ENCODE measurements around the gene EFCAB14. TPM values are rescaled to one million over a fixed set of nuclear protein-coding genes. Genes with fewer than 3 reads are reported as not detected.
"Not testable (repeated sequence)": the region's sequence is repeated elsewhere in the genome, so short reads cannot be mapped to it uniquely, and the experiment has no call there.

Gene EFCAB14
- total RNA-seq, 1 donor from 2014 or later, result 96.6 TPM

DNA sequence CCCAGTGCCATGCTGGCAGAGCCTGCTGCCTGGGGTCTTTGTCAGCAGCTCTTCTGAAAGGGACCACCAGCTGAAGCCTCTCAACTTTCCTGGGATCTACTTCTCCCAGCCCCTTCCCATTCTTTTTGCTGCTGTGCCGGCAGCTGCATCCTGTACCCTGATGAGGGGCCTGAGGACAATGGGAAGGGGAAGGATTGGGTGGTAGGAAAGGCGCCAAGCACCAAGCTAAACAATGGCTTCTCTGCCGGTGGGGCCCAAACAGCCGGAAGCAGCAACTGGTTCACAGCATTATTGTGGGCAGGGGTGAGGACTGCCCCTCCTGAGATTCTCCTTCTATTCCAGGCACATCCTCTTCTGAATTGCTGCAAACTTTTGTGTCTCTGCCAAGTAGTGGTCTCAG is 5.0 kb upstream of the EFCAB14 start:
- no peak for DNase-seq (ENCODE audit: low spot score)

- no peak for DNase-seq (ENCODE audit: low spot score)
Measured at GRCh38 chr1:46721686-46722205, 2.8 kb upstream of the EFCAB14 start.

DNA sequence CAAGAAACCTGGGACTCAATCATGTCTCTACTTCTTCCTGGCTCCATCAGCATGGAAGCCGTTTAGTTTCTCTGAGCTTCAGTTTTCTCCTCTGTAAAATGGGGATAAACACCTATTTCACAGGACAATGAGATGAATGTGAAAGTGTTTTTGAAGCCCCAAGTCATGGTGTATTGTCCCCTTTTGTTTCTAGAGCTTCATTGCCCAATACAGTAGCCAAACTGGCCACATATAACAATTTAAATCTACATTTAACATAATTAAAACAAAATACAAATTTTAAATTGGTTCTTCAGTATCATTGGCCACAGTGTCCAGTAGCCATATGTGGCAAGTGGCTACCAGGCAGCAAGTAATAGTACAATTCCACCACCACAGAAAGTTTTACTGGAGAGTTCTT is 2.3 kb upstream of the EFCAB14 start:
- DNase-seq (ENCODE audit: low spot score), result no peak

DNA sequence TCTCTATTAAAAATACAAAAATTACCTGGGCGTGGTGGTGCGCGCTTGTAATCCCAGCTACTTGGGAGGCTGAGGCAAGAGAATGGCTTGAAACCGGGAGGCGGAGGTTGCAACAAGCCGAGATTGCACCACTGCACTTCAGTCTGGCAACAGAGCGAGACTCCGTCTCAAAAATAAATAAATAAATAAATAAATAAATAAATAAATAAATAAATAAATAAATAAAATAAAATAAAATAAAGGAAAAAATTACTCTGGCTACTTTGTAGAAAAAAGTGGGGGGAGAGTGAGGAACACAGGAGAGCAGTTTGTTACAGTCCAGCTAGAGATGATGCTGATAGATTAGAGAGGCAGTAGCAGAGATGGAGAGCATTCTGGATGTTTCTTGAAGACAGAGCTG is 1.4 kb upstream of the EFCAB14 start:
- not testable (repeated sequence) for DNase-seq (ENCODE audit: low spot score)

- no peak for DNase-seq (ENCODE audit: low spot score)
Measured at GRCh38 chr1:46719689-46720088, 775 bp upstream of the EFCAB14 start.

DNA sequence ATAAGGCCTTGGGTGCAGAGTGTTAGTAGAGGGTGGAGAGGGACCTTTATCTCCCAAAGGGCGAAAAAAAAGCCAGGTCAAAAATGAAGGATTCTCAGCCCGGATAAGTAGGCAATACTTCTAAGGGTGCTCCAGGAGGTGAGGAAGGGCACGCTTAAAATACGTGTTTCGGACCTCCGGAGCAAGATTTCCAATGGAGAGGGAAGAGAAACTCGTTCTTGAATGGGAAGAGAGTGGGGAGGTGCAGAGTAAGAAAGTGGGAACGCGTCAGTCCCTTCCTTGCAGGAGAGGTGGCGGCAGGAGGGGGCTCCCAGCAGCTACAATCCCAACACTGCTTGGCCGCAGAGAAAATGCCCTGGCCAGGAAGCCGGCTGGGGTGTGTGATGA is 581 bp downstream of the EFCAB14 start:
- DNase-seq (ENCODE audit: low spot score), result no peak

- DNase-seq (ENCODE audit: low spot score), result no peak
Measured at GRCh38 chr1:46717654-46718053, 1.3 kb downstream of the EFCAB14 start.

DNA sequence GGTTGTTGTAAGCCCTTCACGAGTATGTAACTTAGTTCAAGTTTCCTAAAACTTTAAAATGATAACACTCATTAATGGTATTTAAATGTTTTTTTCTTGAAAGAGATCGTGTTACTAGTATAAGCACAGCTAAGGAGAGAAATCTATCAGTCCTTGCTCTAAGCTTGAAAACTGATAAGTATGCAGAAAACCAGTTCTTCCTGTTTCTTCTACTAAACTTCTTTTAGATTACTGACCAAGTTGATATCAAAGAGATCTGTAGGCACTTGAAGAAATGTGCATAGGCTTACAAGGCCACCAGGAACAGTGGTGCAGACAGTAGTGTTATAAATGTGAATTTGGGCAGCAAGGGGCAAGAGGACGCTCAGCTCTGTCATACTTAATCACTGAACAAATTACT is 3.9 kb downstream of the EFCAB14 start:
- DNase-seq (ENCODE audit: low spot score), result no peak

GRCh38 chr1:46708121-46708520 is 10.8 kb downstream of the EFCAB14 start:
- DNase-seq (ENCODE audit: low spot score), result no peak

DNA sequence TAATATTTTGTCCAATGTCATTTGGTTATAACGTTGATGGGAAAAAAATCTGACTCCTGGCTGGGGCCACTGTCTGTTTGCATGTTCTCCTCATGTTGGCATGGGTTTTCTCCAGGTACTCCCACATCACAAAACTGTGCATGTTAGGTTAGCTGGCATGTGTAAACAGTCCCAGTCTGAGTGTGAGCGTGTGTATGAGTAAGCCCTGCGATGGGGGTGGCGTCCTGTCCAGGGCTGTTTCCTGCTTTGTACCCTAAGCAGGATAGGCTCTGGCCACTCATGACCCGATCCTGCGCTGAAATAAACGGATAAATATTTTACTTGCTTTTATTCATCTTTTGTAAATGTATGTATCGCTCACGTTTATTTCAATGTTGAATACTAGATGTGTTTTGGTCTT is 13.5 kb downstream of the EFCAB14 start:
- DNase-seq (ENCODE audit: low spot score), result no peak

- no peak for DNase-seq (ENCODE audit: low spot score)
Measured at GRCh38 chr1:46703927-46704641, 14.8 kb downstream of the EFCAB14 start.

DNA sequence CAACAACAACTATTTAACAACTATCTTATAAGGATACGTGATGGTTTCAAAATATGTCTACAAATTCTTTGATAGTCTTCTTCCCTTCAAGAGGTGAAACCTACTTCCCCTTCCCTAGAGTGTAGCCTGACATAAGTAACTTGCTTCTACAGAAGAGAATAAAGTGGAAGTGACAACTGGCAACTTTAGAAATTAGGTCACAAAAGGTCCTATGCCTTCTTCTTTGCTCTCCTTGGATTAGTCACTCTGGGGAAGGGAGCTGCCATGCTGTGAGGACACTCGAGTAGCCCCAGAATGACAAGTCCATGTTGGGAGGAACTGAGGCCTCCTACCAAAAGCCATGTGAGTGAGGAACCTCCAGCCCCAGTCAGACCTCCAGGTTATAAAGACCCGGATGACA is 19.2 kb downstream of the EFCAB14 start:
- DNase-seq (ENCODE audit: low spot score), result no peak

DNA sequence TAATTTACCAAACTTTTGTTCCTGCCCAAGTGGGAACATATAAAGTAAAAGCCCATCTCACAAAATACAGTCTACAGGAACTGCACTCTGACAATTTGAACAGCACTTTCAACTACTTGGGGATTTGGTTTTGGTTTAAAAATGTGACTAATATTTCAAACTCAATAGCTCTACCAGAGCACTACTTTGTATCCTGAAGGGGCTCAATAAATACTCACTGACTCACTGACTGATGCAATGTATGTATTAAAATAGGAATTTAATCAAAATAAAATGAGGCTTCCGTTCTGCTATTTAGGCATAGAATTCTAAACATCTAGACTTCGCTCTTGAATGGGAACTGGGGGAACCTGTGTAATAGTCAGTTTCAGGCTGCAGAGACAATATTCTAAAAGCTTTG is 21.9 kb downstream of the EFCAB14 start:
- DNase-seq (ENCODE audit: low spot score), result no peak

DNA sequence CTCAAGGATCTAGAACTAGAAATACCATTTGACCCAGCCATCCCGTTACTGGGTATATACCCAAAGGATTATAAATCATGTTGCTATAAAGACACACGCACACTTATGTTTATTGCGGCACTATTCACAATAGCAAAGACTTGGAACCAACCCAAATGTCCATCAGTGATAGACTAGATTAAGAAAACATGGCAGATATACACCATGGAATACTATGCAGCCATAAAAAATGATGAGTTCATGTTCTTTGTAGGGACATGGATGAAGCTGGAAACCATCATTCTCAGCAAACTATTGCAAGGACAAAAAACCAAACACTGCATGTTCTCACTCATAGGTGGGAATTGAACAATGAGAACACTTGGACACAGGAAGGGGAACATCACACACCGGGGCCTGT is 24.2 kb downstream of the EFCAB14 start:
- DNase-seq (ENCODE audit: low spot score), result not testable (repeated sequence)

GRCh38 chr1:46692811-46693770 is 25.8 kb downstream of the EFCAB14 start:
- DNase-seq (ENCODE audit: low spot score), result no peak

DNA sequence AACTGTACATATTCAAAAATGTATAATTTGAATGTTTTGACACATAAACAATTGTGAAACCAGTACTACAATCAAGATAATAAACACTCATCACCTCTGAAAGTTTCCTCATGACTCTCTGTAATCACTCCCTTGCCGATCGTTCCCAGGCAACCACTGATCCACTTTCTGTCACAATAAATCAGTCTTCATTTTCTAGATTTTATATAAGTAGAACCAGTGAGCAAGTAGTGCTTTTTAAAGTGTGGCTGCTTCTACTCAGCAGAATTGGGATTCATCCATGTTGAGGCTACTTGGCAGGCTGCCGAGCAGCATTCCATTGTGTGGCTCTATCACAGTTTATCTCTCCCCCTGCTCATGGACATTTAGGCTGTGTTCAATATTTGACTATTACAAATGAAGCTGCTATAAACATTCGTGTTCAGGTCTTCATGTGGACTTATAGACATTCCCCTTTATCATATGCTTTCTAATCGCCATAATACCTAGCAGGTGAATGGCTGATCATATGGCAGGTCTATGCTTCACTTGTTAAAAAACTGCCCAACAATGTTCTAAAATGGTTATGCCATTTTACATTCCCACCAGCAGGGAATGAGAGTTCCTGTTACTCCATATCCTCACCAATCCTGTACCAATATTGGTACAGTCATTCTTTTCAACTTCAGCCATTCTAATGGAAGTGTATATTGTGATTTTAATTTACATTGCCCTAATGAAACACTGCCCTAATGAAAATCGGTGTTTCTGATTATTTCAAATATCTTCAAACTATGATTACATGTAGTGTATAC is 26.7 kb downstream of the EFCAB14 start:
- DNase-seq (ENCODE audit: low spot score), result no peak

DNA sequence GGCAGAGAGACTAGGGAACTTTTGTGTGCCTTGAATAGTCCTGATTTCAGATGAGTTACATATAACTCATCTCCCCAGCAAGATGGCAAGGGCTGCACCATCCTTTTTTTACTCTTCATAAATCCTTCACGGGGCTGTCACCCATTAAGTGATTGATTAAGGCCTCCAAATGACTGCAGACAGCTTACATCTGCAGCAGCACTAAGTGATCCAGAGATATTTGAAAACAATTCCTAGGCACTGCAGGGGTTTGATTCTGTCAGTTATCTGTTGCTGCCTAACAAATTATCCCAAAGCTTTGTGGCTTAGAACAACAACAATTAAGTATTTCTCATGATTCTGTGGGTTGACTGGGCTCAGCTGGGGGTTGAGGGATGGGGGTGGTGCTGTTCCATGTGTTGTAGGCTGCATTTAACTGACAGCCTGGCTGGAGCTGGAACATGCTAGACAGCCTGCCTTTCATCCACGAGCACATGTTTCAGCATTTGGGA is 27.9 kb downstream of the EFCAB14 start:
- no peak for DNase-seq (ENCODE audit: low spot score)

- no peak for DNase-seq (ENCODE audit: low spot score)
Measured at GRCh38 chr1:46689897-46690296, 29.0 kb downstream of the EFCAB14 start.

DNA sequence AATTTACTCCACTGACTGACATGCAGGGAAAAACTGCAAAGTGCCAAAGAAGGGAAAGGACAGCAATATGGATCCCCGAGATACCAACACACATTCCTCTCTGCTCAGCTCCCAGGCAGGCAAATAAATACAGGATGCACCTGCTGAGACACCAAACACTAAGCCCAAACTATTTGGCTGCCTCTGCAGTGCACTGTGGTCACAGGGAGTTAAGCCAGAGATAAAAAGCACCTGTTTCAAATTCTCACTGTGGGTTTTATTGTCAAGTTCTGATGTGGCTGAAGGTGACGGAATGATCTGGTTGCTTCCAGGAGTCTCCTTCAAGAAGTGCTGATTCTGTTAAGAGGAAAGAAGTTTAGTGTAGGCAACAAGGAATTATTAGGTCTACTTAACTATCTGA is 29.6 kb downstream of the EFCAB14 start:
- no peak for DNase-seq (ENCODE audit: low spot score)

GRCh38 chr1:46687921-46688509 is 30.9 kb downstream of the EFCAB14 start:
- DNase-seq (ENCODE audit: low spot score), result no peak

GRCh38 chr1:46687093-46687659 is 31.7 kb downstream of the EFCAB14 start:
- DNase-seq (ENCODE audit: low spot score), result no peak

All from mesenteric fat pad (tissue), 1 donor.